ENCODE results near the gene SIX2. TPM values are rescaled to one million over a fixed set of nuclear protein-coding genes. Genes with fewer than 3 reads are reported as not detected.

Gene SIX2
- total and polyA plus RNA-seq, 2 of the 13 experiments (the other 11 are each of a cell fraction or from before 2014, with no cell fraction given), result not detected

- no peak for FAIRE-seq
- no peak overlapping the region for H3K27ac ChIP-seq (ENCODE audit: extremely low read length, insufficient read depth, low read length)
- H3K27me3 ChIP-seq (ENCODE audit: control insufficient read depth in 1 of 2, insufficient read depth in 2 of 2, low read length in 2 of 2), result peaks cover 0 to 3% of the 10 kb centered on the region in 2 experiments; a peak in 2 of 5 replicates
- H3K9me3 ChIP-seq (ENCODE audit: low read length), result no peaks in the 10 kb centered on the region
- no peak overlapping the region for H3K4me2 ChIP-seq (ENCODE audit: low read depth, low read length)
- ChIA-PET CTCF (ENCODE audit: low intra/inter-chr PET ratio, low total read pairs) (no interaction called here), POLR2A (no interaction called here)
- no peak for DNase-seq (ENCODE audit: low spot score)
- BruUV-seq (replicated peaks), result no TSS peak
- peaks cover 4% of the 10 kb centered on the region; the same call in 1 of the 2 replicates for H3K4me1 ChIP-seq (ENCODE audit: insufficient read depth, low read length)
- no peak overlapping the region for H2AFZ ChIP-seq (ENCODE audit: low read length)
- H3K79me2 ChIP-seq (ENCODE audit: insufficient read depth, low read length), result no peaks in the 10 kb centered on the region
- 38% methylated on average over 7 of the region's 7 CpGs for WGBS (ENCODE audit: low lambda C conversion rate)
- TF ChIP-seq, protein P1, sequence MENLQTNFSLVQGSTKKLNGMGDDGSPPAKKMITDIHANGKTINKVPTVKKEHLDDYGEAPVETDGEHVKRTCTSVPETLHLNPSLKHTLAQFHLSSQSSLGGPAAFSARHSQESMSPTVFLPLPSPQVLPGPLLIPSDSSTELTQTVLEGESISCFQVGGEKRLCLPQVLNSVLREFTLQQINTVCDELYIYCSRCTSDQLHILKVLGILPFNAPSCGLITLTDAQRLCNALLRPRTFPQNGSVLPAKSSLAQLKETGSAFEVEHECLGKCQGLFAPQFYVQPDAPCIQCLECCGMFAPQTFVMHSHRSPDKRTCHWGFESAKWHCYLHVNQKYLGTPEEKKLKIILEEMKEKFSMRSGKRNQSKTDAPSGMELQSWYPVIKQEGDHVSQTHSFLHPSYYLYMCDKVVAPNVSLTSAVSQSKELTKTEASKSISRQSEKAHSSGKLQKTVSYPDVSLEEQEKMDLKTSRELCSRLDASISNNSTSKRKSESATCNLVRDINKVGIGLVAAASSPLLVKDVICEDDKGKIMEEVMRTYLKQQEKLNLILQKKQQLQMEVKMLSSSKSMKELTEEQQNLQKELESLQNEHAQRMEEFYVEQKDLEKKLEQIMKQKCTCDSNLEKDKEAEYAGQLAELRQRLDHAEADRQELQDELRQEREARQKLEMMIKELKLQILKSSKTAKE (CRISPR knock-in tag; IDR thresholded peaks at IDR 0.05; ENCODE audit: borderline replicate concordance), result no peak
- TF ChIP-seq, protein P2, sequence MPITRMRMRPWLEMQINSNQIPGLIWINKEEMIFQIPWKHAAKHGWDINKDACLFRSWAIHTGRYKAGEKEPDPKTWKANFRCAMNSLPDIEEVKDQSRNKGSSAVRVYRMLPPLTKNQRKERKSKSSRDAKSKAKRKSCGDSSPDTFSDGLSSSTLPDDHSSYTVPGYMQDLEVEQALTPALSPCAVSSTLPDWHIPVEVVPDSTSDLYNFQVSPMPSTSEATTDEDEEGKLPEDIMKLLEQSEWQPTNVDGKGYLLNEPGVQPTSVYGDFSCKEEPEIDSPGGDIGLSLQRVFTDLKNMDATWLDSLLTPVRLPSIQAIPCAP (CRISPR knock-in tag; IDR thresholded peaks at IDR 0.05; ENCODE audit: low read depth), result no peak
- no peak for TF ChIP-seq ZBTB26 (CRISPR knock-in tag; IDR thresholded peaks at IDR 0.05; ENCODE audit: borderline replicate concordance)
- TF ChIP-seq ZBTB37 (CRISPR knock-in tag; IDR thresholded peaks at IDR 0.05), result no peak
- no peak for TF ChIP-seq BCLAF1 (IDR thresholded peaks at IDR 0.05)
- H3K9ac ChIP-seq (ENCODE audit: insufficient read depth, low read depth, low read length), result no peak overlapping the region
- no peaks in the 10 kb centered on the region for H4K20me1 ChIP-seq (ENCODE audit: insufficient read depth, low read length)
- 0 out of 3 replicates have a peak, but pooled peaks have one; percentile 21 for ATAC-seq
- no peaks in the 10 kb centered on the region for H3K36me3 ChIP-seq (replicated peaks in 1 of 2; ENCODE audit: control insufficient read depth in 1 of 2, insufficient read depth in 2 of 2, low read length in 2 of 2)
- in situ Hi-C loops (cut with HindIII; ENCODE audit: extremely low pct_ligation_motif_present, low pct_unique_long_range_greater_than_20kb), result no loop called here
- H3K4me3 ChIP-seq (replicated peaks in 1 of 3; ENCODE audit: insufficient read depth in 1 of 3, low read depth in 2 of 3, low read length in 3 of 3), result no peak overlapping the region
- intact Hi-C loops (cut with micrococcal nuclease; ENCODE audit: unreplicated experiment), result no loop called here
These were observed 45.9 kb upstream of the SIX2 start for GRCh38 chr2:45055162-45055605.

All from HepG2 (cell line).